ENCODE measurements around the gene SIN3A. TPM values are rescaled to one million over a fixed set of nuclear protein-coding genes. Genes with fewer than 3 reads are reported as not detected.

The SIN3A gene
- total RNA-seq, 1 experiment from 2014 or later = 107 TPM

DNA sequence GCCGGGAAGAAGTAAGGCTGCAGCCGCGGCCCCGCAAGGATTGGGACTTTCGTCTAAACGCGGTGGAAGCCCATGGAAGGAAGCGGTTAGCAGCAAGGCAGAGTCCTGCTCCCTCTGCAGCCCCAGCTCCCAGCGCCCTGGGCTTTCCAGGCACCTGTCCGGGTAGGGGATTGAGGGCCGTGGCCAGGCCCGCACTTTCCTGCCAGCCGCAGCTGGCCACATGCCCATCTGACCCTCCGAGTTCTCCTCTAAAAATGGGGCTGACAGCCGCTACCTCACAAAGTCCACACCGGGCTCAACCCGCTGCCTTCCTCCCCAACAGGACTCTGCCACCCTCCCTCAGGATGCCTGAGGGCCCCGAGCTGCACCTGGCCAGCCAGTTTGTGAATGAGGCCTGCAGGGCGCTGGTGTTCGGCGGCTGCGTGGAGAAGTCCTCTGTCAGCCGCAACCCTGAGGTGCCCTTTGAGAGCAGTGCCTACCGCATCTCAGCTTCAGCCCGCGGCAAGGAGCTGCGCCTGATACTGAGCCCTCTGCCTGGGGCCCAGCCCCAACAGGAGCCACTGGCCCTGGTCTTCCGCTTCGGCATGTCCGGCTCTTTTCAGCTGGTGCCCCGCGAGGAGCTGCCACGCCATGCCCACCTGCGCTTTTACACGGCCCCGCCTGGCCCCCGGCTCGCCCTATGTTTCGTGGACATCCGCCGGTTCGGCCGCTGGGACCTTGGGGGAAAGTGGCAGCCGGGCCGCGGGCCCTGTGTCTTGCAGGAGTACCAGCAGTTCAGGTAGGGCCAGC, 102.7 kb downstream of the SIN3A start:
- H3K27ac ChIP-seq (ENCODE audit: low read length) = no peak overlapping the region
- POLR2A ChIA-PET = interaction anchor here (0.7 to 1.0 kb wide), 2 partner anchors 103 to 126 kb away, joined by 3 read pairs; partner anchors contain the start of gene SIN3A
- peak; percentile 49 for ATAC-seq
- intact Hi-C loops (cut with micrococcal nuclease; ENCODE audit: unreplicated experiment) = no loop called here
- no TSS peak for BruUV-seq (replicated peaks)
- H3K36me3 ChIP-seq (ENCODE audit: control insufficient read depth, insufficient read depth, low read length) = no peaks in the 10 kb centered on the region
- CTCF ChIA-PET = interaction anchor here (0.5 kb wide), 1 partner anchor 265 kb away, joined by 4 read pairs; no protein-coding TSS in a partner anchor
- H3K27me3 ChIP-seq (ENCODE audit: control insufficient read depth, insufficient read depth, low read length) = no peaks in the 10 kb centered on the region
- TF ChIP-seq, protein P1, sequence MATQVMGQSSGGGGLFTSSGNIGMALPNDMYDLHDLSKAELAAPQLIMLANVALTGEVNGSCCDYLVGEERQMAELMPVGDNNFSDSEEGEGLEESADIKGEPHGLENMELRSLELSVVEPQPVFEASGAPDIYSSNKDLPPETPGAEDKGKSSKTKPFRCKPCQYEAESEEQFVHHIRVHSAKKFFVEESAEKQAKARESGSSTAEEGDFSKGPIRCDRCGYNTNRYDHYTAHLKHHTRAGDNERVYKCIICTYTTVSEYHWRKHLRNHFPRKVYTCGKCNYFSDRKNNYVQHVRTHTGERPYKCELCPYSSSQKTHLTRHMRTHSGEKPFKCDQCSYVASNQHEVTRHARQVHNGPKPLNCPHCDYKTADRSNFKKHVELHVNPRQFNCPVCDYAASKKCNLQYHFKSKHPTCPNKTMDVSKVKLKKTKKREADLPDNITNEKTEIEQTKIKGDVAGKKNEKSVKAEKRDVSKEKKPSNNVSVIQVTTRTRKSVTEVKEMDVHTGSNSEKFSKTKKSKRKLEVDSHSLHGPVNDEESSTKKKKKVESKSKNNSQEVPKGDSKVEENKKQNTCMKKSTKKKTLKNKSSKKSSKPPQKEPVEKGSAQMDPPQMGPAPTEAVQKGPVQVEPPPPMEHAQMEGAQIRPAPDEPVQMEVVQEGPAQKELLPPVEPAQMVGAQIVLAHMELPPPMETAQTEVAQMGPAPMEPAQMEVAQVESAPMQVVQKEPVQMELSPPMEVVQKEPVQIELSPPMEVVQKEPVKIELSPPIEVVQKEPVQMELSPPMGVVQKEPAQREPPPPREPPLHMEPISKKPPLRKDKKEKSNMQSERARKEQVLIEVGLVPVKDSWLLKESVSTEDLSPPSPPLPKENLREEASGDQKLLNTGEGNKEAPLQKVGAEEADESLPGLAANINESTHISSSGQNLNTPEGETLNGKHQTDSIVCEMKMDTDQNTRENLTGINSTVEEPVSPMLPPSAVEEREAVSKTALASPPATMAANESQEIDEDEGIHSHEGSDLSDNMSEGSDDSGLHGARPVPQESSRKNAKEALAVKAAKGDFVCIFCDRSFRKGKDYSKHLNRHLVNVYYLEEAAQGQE (IDR thresholded peaks at IDR 0.05; ENCODE audit: insufficient read depth in 1 of 2, low read depth in 2 of 2, low read length in 1 of 2) = no peak
- no peak for TF ChIP-seq TCF7L2 (IDR thresholded peaks at IDR 0.05; ENCODE audit: low read depth, low read length)
- no peak for DNase-seq (ENCODE audit: low read depth, low spot score)
- peak overlapping the region; percentile 52 to 67 for H3K4me3 ChIP-seq (ENCODE audit: low read depth in 2 of 2, low read length in 2 of 2)
- in situ Hi-C loops (cut with HindIII; ENCODE audit: low pct_unique_long_range_greater_than_20kb, low sequenced_read_pairs) = no loop called here
- H3K9me3 ChIP-seq (ENCODE audit: control insufficient read depth, insufficient read depth, low read depth, low read length) = no peaks in the 10 kb centered on the region
- H3K4me1 ChIP-seq (ENCODE audit: control insufficient read depth, insufficient read depth, low read length) = no peaks in the 10 kb centered on the region

GRCh38 chr15:75348034-75348561, 103.4 kb downstream of the SIN3A start:
- no peaks in the 10 kb centered on the region for H3K9me3 ChIP-seq (ENCODE audit: control insufficient read depth, insufficient read depth, low read depth, low read length)
- CTCF ChIA-PET = interaction anchor here (0.5 kb wide), 1 partner anchor 265 kb away, joined by 4 read pairs; no protein-coding TSS in a partner anchor
- no peaks in the 10 kb centered on the region for H3K36me3 ChIP-seq (ENCODE audit: control insufficient read depth, insufficient read depth, low read length)
- BruUV-seq (replicated peaks) = no TSS peak
- in situ Hi-C loops (cut with HindIII; ENCODE audit: low pct_unique_long_range_greater_than_20kb, low sequenced_read_pairs) = no loop called here
- peak; percentile 40 for ATAC-seq
- POLR2A ChIA-PET = no interaction called here
- no peaks in the 10 kb centered on the region for H3K4me1 ChIP-seq (ENCODE audit: control insufficient read depth, insufficient read depth, low read length)
- peak overlapping the region; percentile 52 to 67 for H3K4me3 ChIP-seq (ENCODE audit: low read depth in 2 of 2, low read length in 2 of 2)
- intact Hi-C loops (cut with micrococcal nuclease; ENCODE audit: unreplicated experiment) = no loop called here
- H3K27me3 ChIP-seq (ENCODE audit: control insufficient read depth, insufficient read depth, low read length) = no peaks in the 10 kb centered on the region
- no peak for DNase-seq (ENCODE audit: low read depth, low spot score)
- H3K27ac ChIP-seq (ENCODE audit: low read length) = peak overlapping the region; percentile 48
- TF ChIP-seq SIN3A (IDR thresholded peaks at IDR 0.05; ENCODE audit: borderline replicate concordance, insufficient read depth, low read depth, low read length) (no peak), TCF7L2 (IDR thresholded peaks at IDR 0.05; ENCODE audit: low read depth, low read length) (no peak), POLR2AphosphoS5 (IDR thresholded peaks at IDR 0.05; ENCODE audit: low read depth, low read length) (no peak), CTCF (IDR thresholded peaks at IDR 0.05) (no peak)
- TF ChIP-seq, protein P1 (IDR thresholded peaks at IDR 0.05; ENCODE audit: insufficient read depth in 1 of 2, low read depth in 2 of 2, low read length in 1 of 2) = no peak

All from Panc1 (cell line).